Stimulated activated memory B cell treated with anti-CD40 and anti-IgM and Interleukin-4, amounts not matched to agents 10 μg/mL and 1 μg/mL and 100 μg/mL, for 72 hours (primary cell): ENCODE results near the gene CHRNA3.

Experiments
- ATAC-seq: fragments of 150-1000 bp; cut with Tn5 transposase; 2 replicates; pipeline ENCODE4 v1.10.0; 2021
- H3K27ac Mint-ChIP-seq: one replicate; pipeline ENCODE4 v1.8.0; 2022; ENCODE audit warnings: mild to moderate bottlenecking, mixed read lengths
- H3K27me3 Mint-ChIP-seq: one replicate; pipeline ENCODE4 v1.8.0; 2022; ENCODE audit warnings: mixed read lengths
- H3K36me3 Mint-ChIP-seq: one replicate; pipeline ENCODE4 v1.8.0; 2022; ENCODE audit warnings: mixed read lengths
- H3K4me1 Mint-ChIP-seq: one replicate; pipeline ENCODE4 v1.8.0; 2022; ENCODE audit warnings: mixed read lengths
- H3K4me3 Mint-ChIP-seq: one replicate; pipeline ENCODE4 v1.8.0; 2022; ENCODE audit warnings: mild to moderate bottlenecking, moderate library complexity, mixed read lengths
- H3K9me3 Mint-ChIP-seq: one replicate; pipeline ENCODE4 v1.8.0; 2022; ENCODE audit warnings: mixed read lengths

CHRNA3 gene

DNA sequence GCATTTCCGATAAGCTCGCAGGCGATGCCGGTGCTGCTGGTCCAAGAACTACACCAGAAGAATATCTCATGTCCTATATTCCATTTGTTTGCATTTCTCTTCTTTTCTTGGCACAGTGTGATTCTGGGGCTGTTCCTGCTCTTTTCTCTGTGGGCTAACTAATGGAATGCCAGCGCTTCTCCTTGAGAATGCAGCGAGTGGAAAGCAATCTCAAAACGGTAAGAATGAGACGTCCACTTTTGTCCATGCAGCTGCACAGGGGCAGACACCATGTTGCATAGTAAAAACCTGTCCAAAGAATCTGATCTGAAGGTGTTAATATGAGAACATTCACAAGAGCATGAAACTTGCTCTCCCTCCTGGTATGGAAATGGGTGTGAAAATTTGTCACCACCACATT, 6.6 kb upstream of the CHRNA3 start:
- no peak overlapping the region for H3K4me3 Mint-ChIP-seq
- H3K4me1 Mint-ChIP-seq, result no peaks in the 10 kb centered on the region
- no peaks in the 10 kb centered on the region for H3K9me3 Mint-ChIP-seq
- H3K27ac Mint-ChIP-seq, result no peak overlapping the region
- no peak for ATAC-seq
- H3K27me3 Mint-ChIP-seq, result peaks cover 45% of the 10 kb centered on the region
- no peaks in the 10 kb centered on the region for H3K36me3 Mint-ChIP-seq

DNA sequence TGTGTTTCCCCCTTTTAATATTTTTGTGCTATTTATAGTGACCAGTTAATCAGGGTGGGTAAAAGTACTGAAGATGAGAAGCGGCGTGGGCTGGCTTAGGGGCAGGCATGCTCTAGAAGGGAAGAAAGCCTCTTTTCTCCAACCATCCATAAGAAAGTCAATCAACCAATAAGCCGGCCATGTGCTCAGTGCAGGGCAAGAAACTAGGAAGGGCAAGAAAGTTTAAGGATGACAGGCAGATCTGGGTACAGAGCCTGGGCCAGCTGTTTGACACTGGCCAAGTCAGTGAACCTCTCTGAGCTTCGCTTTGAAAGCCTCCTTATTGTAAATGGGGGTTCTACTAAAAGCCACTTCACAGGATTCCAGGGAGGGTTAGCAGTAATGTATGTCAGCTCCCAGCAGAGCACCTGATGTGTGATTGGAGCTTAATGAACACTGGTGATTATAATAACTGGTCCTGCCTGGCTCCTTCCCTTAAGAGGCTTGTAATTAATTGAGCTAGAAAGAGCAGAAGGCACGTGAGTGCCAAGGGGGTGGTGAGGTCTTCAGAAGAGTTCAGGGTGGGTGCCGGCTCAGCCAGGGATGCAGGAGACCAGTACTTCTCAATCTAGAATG, 5.7 kb upstream of the CHRNA3 start:
- H3K4me1 Mint-ChIP-seq, result no peaks in the 10 kb centered on the region
- ATAC-seq, result no peak
- H3K36me3 Mint-ChIP-seq, result no peaks in the 10 kb centered on the region
- H3K27me3 Mint-ChIP-seq, result peaks cover 48% of the 10 kb centered on the region
- H3K27ac Mint-ChIP-seq, result no peak overlapping the region
- H3K9me3 Mint-ChIP-seq, result no peaks in the 10 kb centered on the region
- no peak overlapping the region for H3K4me3 Mint-ChIP-seq

DNA sequence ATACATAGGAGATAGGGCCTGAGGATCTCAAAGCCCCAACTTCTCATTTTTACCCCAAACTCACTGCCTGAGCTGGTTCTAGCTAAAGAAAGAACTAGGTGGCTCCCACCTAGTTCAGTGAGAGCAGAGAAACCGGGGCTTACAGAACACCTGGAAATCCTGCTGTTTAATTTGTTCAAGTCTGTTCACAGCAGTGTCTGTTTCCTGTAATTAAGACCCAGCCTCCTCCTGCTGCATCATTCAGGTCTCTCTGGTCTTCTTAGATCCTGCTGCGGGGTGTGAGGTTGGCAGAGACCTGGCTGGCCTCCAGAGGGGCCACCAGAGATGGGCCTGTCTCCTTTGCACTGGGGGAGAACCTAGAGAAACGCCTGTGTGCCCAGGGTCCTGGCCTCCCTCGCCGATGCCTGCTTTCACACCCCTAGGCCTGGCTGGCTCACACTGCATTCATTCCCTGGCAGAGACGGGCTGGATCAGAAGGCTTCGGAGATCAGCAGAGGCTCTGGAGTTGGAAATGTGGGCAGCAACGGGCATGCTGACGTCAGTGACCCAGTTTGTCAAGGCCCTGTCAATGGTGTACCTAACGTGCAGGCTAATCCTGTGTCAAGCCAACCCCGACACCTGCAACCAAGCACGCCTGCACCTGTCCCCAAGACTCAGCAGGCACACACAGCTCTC, 4.9 kb upstream of the CHRNA3 start:
- Mint-ChIP-seq H3K27me3 (peaks cover 53% of the 10 kb centered on the region), H3K27ac (no peak overlapping the region), H3K36me3 (no peaks in the 10 kb centered on the region), H3K4me3 (no peak overlapping the region), H3K4me1 (no peaks in the 10 kb centered on the region), H3K9me3 (no peaks in the 10 kb centered on the region)
- no peak for ATAC-seq

DNA sequence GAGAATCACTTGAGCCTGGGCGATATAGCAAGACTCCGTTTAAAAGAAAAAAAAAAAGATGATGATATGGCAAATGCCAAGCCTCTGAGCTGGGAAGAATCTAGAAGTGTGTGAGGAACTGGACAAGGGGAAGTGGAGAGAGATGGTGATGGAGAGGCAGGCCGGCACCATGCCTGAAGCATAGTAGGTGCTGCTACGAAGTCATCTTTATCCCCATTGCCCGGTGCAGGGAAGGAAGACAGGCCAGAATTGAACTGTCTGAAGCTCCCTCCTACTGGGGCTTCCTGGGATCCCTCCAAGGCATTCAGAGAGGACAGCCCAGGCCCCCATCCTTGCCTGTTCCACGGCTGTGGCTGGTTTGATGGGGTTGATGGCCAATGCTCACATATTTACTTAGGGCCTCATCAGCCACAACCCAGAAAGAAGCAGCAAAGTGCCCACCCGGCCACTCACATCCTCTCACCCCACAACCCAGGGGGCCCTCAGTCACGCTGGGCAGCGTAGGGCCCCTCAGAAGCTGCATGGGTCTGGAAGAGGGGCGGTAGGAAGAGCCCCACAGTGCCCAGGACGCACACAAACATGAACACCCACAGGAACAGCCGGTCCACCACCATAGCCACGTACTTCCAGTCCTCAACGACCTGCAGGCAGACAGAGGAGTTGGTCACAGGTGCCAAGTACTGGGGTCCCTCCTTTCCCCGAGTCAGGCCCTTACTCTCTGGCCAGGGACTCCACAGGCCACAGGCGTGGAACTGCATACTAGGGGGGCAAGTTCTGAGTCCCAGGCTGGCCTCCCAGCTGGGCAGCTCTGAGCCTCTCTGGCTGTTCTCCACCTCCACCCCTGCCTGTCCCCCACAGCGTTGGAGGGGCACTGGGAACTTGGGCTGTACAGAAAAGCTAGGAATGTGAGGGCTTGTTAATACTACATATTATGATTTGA, 4.1 kb upstream of the CHRNA3 start:
- Mint-ChIP-seq H3K27ac (no peak overlapping the region), H3K36me3 (no peaks in the 10 kb centered on the region), H3K4me1 (no peaks in the 10 kb centered on the region), H3K9me3 (no peaks in the 10 kb centered on the region), H3K4me3 (no peak overlapping the region), H3K27me3 (peaks cover 55% of the 10 kb centered on the region)
- peak; percentile 38 for ATAC-seq

DNA sequence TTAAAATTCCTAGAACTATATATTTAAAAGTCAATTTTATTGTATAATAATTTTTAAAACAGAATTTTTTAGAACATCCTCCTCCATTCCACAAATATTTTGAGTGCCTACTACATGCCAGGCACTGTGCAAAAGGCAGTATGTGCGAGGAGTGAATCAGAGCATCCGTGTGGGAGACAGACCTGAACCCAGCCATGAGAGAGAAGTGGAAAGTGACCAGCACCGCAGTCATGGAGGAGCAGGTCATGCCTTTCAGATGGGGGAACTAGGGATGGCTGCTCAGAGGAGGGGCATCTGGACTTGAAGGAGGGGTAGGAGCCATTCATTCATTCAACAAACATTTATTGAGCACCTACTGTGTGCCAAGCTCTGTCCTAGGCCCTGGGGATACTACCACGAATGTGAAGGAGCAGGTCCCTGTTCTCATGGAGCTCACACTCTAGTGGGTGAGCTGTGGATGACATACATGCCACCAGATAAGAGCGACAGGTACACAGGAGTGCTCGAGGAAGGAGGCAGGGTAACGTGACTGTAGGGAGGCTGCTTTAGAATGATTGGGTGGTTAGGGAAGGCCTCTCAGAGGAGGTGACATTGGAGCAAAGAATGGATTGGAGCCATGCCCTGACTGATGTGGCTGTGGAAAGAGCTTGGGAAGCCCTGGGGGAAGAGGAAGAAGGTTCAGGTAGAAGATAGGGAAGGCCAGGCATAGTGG, 3.1 kb upstream of the CHRNA3 start:
- no peaks in the 10 kb centered on the region for H3K9me3 Mint-ChIP-seq
- peaks cover 56% of the 10 kb centered on the region for H3K27me3 Mint-ChIP-seq
- no peak for ATAC-seq
- H3K36me3 Mint-ChIP-seq, result no peaks in the 10 kb centered on the region
- no peaks in the 10 kb centered on the region for H3K4me1 Mint-ChIP-seq
- no peak overlapping the region for H3K27ac Mint-ChIP-seq
- H3K4me3 Mint-ChIP-seq, result no peak overlapping the region

DNA sequence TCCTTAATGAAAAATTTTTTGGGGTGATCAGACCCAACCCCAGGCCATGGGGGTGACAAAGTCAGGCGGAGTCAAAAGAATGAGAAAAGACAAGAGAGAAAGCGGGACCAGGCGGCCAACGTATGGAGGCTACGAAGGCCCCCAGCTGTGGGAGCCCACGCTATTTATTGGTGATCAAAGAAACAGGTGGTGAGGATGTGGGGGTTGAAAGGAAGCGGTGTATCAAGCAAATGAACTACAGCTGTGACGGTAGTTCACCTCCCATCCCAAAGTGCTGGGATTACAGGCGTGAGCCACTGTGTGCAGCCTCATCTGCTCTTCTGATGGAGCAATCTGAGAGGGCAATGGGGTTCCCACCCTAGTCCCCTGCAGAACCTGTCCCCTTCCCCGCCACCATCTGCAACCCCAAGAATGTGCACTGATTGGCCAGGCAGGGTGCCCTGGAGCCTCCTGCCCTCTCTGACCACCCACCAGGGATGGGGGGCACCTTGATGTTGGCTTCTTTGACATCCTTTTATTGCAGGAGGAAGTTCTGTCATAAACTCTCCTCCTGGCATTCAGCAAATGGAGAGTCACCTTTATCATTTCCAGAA, 1.1 kb upstream of the CHRNA3 start:
- H3K4me1 Mint-ChIP-seq, result no peaks in the 10 kb centered on the region
- no peak for ATAC-seq
- no peak overlapping the region for H3K4me3 Mint-ChIP-seq
- peaks cover 54% of the 10 kb centered on the region for H3K27me3 Mint-ChIP-seq
- no peaks in the 10 kb centered on the region for H3K36me3 Mint-ChIP-seq
- H3K27ac Mint-ChIP-seq, result no peak overlapping the region
- no peaks in the 10 kb centered on the region for H3K9me3 Mint-ChIP-seq

DNA sequence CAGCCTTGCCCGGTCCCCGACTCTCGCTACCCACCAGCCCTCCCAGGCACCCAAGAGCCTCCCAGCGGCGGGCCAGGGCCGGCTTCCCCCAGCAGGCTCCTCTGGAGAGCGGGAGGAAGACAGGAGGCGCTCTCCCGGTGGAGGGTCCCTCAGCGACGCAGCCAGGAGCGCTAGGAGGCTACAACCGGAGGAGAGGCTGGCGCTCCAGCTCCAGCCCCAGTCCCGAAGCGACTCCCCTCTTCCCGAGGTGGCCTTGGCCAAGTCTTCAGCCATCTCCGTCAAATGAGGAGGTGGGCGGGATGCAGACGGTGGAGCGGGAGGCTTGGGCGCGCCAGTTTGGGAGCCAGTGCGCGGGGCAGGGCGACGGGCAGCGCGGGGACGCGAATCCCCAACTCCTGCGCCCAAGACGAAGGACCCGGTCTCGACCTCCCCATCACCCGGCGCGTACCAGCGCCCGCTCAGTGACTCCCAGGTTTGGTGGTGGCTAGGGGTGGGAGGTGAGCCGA, 722 bp downstream of the CHRNA3 start:
- H3K4me1 Mint-ChIP-seq, result no peaks in the 10 kb centered on the region
- H3K4me3 Mint-ChIP-seq, result no peak overlapping the region
- peaks cover 54% of the 10 kb centered on the region for H3K27me3 Mint-ChIP-seq
- H3K36me3 Mint-ChIP-seq, result no peaks in the 10 kb centered on the region
- ATAC-seq, result no peak
- H3K27ac Mint-ChIP-seq, result no peak overlapping the region
- H3K9me3 Mint-ChIP-seq, result no peaks in the 10 kb centered on the region

DNA sequence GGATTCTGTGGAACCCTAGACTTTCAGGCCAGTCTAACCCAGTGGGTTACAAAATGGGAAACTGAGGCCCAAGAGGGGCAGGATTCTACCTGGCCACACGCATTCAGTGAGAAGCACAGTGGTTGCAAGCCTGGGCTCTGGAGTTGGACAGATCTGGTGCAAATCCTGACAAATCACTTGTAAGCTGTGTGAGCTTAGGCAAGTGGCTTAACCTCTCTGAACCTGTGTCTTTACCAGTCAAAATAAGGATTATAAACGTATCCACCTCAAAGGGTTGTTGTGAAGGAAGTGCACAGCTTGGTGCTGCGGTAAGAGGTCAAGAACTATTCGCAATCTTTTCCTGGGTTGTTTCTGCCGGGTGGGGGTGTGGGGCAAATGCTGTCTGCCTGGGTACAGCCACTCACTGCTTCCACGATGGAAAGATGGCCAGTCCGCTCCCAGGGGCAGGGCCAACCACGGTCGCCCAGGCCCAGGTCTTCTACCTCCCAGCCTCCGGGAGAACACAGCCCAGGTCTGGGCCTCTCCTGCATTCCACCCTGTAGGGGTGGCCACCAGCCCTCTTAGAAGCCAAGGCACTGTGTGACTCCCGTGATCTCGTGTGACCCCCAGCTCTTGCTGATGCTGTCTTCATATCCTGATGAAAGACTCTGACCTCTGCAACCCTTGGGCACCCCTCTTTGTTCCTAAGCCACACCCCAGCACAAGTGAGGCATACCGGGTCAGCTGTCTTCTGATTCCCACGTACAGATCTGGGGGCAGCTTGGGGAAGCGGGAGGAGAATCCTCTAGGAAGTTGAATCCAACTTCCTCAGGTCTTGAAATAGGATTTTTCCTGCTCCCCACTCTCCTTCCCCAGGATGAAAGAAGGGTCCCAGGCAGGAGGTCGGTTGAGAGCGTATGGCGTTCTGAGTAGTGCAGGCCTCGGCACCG, 1.5 kb downstream of the CHRNA3 start:
- no peak overlapping the region for H3K4me3 Mint-ChIP-seq
- peaks cover 52% of the 10 kb centered on the region for H3K27me3 Mint-ChIP-seq
- H3K27ac Mint-ChIP-seq, result no peak overlapping the region
- no peak for ATAC-seq
- H3K4me1 Mint-ChIP-seq, result no peaks in the 10 kb centered on the region
- H3K9me3 Mint-ChIP-seq, result no peaks in the 10 kb centered on the region
- no peaks in the 10 kb centered on the region for H3K36me3 Mint-ChIP-seq

DNA sequence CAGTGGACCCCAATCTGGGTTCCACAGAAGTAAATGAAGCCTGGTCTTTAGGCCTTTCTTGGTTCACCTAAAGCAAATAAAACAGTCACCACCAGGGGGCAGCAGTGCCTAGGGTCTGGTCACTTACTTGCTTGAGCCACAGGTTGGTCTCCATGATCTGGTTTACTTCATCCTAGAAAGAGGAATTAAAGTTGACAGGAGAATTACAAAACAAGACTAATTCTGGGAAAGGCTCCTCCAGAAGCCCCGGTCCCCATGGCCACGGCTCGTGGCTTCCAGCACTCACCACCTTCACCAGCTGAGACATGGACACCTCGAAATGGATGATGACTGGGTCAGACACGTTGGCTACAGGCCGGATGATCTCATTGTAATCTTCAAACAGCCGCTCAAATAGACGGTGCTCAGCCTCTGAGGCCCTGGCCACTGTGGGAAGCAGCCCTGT, 2.3 kb downstream of the CHRNA3 start:
- Mint-ChIP-seq H3K4me3 (no peak overlapping the region), H3K9me3 (no peaks in the 10 kb centered on the region), H3K4me1 (no peaks in the 10 kb centered on the region), H3K27ac (no peak overlapping the region), H3K36me3 (no peaks in the 10 kb centered on the region), H3K27me3 (peaks cover 44% of the 10 kb centered on the region)
- peak; percentile 60 for ATAC-seq

DNA sequence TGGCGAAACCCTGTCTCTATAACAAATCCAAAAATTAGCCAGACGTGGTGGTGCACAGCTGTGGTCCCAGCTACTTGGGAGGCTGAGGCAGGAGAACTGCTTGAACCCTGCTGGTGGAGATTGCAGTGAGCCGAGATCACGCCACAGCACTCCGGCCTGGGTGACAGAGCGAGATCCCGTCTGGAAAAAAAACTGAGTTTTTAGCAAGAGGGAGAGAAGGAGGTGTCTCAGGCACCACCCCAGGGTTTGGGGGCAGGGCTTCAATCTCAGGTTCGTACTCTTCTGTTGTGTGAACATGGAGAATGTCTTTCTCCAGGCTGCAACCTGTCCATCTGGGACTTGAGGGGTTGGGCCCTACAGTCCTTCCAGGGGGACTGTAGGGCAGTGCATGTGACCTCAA, 2.7 kb downstream of the CHRNA3 start:
- Mint-ChIP-seq H3K36me3 (no peaks in the 10 kb centered on the region), H3K4me1 (no peaks in the 10 kb centered on the region), H3K4me3 (no peak overlapping the region), H3K27me3 (peaks cover 39% of the 10 kb centered on the region), H3K9me3 (no peaks in the 10 kb centered on the region), H3K27ac (no peak overlapping the region)
- ATAC-seq, result no peak

DNA sequence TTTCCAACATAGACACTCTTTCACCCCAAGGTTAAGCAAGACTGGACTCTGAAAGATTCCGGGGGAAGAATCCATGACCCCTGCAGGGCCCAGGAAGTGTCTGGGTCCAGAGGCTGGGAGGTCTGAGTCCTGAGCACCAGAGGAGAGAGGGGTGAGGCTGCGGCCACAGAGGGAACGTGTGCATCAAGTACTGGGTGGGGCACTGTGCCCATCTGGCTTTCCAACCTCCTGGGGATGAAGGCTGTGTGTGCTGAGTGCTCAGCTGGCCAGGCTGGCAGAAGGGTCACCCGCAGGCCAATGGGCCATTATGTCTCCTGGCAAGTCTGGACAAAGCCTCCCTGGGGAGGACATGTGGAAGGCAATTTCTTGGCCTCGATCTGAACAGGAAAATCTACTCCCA, 3.3 kb downstream of the CHRNA3 start:
- Mint-ChIP-seq H3K4me1 (no peaks in the 10 kb centered on the region), H3K27me3 (peaks cover 34% of the 10 kb centered on the region), H3K27ac (no peak overlapping the region), H3K36me3 (no peaks in the 10 kb centered on the region), H3K4me3 (no peak overlapping the region), H3K9me3 (no peaks in the 10 kb centered on the region)
- ATAC-seq, result no peak

DNA sequence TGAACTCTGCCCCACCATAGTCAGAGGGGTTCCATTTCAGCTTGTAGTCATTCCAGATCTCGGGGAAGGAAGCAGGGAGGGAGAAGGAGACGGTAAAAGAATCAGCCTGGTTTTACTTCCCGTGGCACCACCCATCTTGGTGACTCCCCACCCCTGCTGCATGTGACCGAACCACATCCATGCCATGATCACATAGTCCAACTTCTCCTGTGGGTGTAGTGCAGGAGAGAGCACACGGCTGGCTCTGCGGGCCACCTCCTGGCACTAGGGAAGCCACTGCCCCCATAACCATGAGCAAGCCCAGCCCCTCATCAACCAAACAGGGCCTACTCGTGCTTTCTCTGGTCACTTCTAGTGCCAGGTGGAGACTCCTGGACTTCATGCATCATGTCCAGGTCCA, 3.7 kb downstream of the CHRNA3 start:
- no peak for ATAC-seq
- no peaks in the 10 kb centered on the region for H3K36me3 Mint-ChIP-seq
- H3K4me3 Mint-ChIP-seq, result no peak overlapping the region
- H3K9me3 Mint-ChIP-seq, result no peaks in the 10 kb centered on the region
- no peaks in the 10 kb centered on the region for H3K4me1 Mint-ChIP-seq
- H3K27ac Mint-ChIP-seq, result no peak overlapping the region
- H3K27me3 Mint-ChIP-seq, result peaks cover 29% of the 10 kb centered on the region

DNA sequence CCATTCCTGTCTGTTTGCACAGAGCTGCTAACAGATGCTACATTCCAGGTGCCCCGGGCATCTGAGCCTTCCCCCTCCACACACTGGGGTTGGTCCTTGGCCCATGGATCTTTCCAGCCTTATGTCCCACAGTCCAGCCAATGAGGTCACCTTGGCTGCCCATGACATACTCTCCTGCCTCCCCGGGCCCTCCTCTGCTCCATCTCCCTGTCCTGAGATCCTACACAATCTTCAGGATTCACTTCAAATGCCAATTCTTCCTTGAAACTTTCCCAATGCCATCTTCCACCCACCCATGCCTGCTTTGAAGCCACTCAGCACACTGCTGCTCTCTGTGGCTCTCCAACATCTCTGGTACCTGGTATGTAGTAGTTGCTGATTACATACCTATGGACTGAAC, 4.3 kb downstream of the CHRNA3 start:
- Mint-ChIP-seq H3K4me1 (no peaks in the 10 kb centered on the region), H3K27ac (no peak overlapping the region), H3K9me3 (no peaks in the 10 kb centered on the region), H3K4me3 (no peak overlapping the region), H3K27me3 (peaks cover 24% of the 10 kb centered on the region), H3K36me3 (no peaks in the 10 kb centered on the region)
- no peak for ATAC-seq

DNA sequence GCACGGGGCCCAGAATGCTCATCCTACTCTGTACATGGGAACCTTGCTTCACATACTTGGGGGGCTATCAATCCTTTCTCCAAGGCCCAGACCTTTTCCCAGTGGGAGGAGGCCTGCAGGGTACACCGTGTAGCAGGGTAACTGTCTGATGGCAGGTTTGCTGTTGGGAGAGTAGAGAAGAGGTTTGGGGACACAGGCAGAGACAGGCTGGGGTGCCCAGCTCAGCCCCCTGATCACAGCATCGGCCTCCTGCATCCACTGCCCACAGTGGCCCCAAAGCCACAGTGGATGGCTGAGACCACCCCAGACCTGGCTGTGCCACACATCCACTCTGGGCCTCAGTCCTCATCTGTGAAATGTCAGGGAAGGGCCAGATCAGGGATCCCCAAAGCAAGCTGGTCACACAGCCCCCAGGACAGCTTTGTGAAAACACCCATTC, 5.6 kb downstream of the CHRNA3 start:
- H3K4me3 Mint-ChIP-seq, result no peak overlapping the region
- no peak overlapping the region for H3K27ac Mint-ChIP-seq
- H3K36me3 Mint-ChIP-seq, result no peaks in the 10 kb centered on the region
- H3K9me3 Mint-ChIP-seq, result peaks cover under 1% of the 10 kb centered on the region
- H3K27me3 Mint-ChIP-seq, result peaks cover 19% of the 10 kb centered on the region
- ATAC-seq, result no peak
- no peaks in the 10 kb centered on the region for H3K4me1 Mint-ChIP-seq
